Tibial nerve (tissue), 4 donors: ENCODE measurements around the gene CYP11A1. TPM values are rescaled to one million over a fixed set of nuclear protein-coding genes. Genes with fewer than 3 reads are reported as not detected.
A peak's percentile ranks its signal among the peaks of the same experiment; 100 is the strongest.

Experiments used
- DNase-seq, 2 donors: peaks; one replicate each; pipeline ENCODE4 v3.0.0-alpha.2; 2019; ENCODE audit warnings: low spot score in 2 of 2
- H3K27ac ChIP-seq, 4 donors: fragments of 200-600 bp; sonication (generic) in 3 of 4; one replicate each; pipeline ENCODE4 v1.5.1; 2017 to 2019; ENCODE audit warnings: mild to moderate bottlenecking in 1 of 4
- H3K27me3 ChIP-seq, 2 donors: fragments of 200-600 bp; sonication (generic) in 1 of 2; one replicate each; pipeline versions ENCODE4 v1.5.1 to v1.6.0; 2017 to 2019
- H3K36me3 ChIP-seq, 3 donors: fragments of 200-600 bp; sonication (generic); one replicate each; pipeline ENCODE4 v1.5.1; 2018 to 2019
- H3K4me1 ChIP-seq, 4 donors: fragments of 200-600 bp; sonication (generic) in 3 of 4; one replicate each; pipeline ENCODE4 v1.5.1; 2017 to 2019
- H3K4me3 ChIP-seq, 4 donors: fragments of 200-600 bp; sonication (generic) in 3 of 4; one replicate each; pipeline ENCODE4 v1.5.1; 2017 to 2019; ENCODE audit warnings: mild to moderate bottlenecking in 1 of 4, moderate library complexity in 1 of 4
- H3K9me3 ChIP-seq, 4 donors: fragments of 200-600 bp; sonication (generic) in 3 of 4; one replicate each; pipeline ENCODE4 v1.5.1; 2017 to 2019
- EP300 ChIP-seq, 2 donors: sonication (generic); formaldehyde crosslinking; IDR thresholded peaks; one replicate each; pipeline ENCODE4 v1.6.1; 2017; ENCODE audit warnings: antibody characterized with exemption in 2 of 2, mild to moderate bottlenecking in 1 of 2
- POLR2A ChIP-seq, 2 donors: fragments of 450-650 bp; IDR thresholded peaks; one replicate each; pipeline ENCODE4 v1.6.1; 2017; ENCODE audit warnings: antibody characterized with exemption in 2 of 2, mild to moderate bottlenecking in 2 of 2, moderate library complexity in 2 of 2
- WGBS, 2 donors: methylation state at CpG; one replicate each; pipeline ENCODE4 v1.1.5; 2018; 5-methylcytosine and 5-hydroxymethylcytosine counted together
- total RNA-seq, 4 donors: library from RNA; depleted of rRNA; stranded (reverse); fragments of >200 nt; gene quantifications; one replicate each; pipeline ENCODE4 v1.1.0, GENCODE V29; 2016
- TF ChIP-seq, protein P1 (sequence below), 5 experiments: fragments of 200-600 bp in 3 of 5; fragments of 450-650 bp in 2 of 5; sonication (generic) in 3 of 5; IDR thresholded peaks; one replicate each; pipeline ENCODE4 v1.5.1; 2016 to 2019; ENCODE audit warnings: antibody characterized with exemption in 5 of 5, mild to moderate bottlenecking in 3 of 5, moderate library complexity in 2 of 5

CYP11A1 gene
- total RNA-seq, 4 donors from 2014 or later = 2.4 to 5.7 (median 4.1) TPM

DNA sequence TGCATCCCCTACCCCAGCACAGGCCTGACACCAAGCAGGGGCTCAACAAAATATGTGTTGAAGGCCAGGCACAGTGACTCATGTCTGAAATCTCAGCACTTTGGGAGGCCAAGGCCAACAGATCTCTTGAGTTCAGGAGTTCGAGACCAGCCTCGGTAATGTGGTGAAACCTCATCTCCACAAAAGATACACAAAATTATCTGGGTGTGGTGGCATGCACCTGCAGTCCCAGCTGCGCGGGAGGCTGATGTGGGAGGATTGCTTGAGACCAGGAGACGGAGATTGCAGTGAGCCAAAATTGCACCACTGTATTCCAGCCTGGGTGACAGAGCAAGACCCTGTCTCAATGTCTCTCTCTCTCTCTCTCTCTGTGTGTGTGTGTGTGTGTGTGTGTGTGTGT lies 30.7 kb upstream of the CYP11A1 start:
- H3K27ac ChIP-seq = no peak overlapping the region
- H3K9me3 ChIP-seq = no peaks in the 10 kb centered on the region
- TF ChIP-seq, protein P1, sequence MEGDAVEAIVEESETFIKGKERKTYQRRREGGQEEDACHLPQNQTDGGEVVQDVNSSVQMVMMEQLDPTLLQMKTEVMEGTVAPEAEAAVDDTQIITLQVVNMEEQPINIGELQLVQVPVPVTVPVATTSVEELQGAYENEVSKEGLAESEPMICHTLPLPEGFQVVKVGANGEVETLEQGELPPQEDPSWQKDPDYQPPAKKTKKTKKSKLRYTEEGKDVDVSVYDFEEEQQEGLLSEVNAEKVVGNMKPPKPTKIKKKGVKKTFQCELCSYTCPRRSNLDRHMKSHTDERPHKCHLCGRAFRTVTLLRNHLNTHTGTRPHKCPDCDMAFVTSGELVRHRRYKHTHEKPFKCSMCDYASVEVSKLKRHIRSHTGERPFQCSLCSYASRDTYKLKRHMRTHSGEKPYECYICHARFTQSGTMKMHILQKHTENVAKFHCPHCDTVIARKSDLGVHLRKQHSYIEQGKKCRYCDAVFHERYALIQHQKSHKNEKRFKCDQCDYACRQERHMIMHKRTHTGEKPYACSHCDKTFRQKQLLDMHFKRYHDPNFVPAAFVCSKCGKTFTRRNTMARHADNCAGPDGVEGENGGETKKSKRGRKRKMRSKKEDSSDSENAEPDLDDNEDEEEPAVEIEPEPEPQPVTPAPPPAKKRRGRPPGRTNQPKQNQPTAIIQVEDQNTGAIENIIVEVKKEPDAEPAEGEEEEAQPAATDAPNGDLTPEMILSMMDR (IDR thresholded peaks at IDR 0.05) = no peak
- no peak for TF ChIP-seq EP300 (IDR thresholded peaks at IDR 0.05)
- TF ChIP-seq POLR2A (IDR thresholded peaks at IDR 0.05) = no peak
- H3K36me3 ChIP-seq = no peaks in the 10 kb centered on the region
- DNase-seq = no peak
- H3K4me3 ChIP-seq = no peak overlapping the region
- no peaks in the 10 kb centered on the region for H3K27me3 ChIP-seq
- peaks cover 0 to 20% (median 0%) of the 10 kb centered on the region in 4 donors for H3K4me1 ChIP-seq
- 92 to 97% methylated on average over 5 of the region's 5 CpGs for WGBS, 2 donors

DNA sequence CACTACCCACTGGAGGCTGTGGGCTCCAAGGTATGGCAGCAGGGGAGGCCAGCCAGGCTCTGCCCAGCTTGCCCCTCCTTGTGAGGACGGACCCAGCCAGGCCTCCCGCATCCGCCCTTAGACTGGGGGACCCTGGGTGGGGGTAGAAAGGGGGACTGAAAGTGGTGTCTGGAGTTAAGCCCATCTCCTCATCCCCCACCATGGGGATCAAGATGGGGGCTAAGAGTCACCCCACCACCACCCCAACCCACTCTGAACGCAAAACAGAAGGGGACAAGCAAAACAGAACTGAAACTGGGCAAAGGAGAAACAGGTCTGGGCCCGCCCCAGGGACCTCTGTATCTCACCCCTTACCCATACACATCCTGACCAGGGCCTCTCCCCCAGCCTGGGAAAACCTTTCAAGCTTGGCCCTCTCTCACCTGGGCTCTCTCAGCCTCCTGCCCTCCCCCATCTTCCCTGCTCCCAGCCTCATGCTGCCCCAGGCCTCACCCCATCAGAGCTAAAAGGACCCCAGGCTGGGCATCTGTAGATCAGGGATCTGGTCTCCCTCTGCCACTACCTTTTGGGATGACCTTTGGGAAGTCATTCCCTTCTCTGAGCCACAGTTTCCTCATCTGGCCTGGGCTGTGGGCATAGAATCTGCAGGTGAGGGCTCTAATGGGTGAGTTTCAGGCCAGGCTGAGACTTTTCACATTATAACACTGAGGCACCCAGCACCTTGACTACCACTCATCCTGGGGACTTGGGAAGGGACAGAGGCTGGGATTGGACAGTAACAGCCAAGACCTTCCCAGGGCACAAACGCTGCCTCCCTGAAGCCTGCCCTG lies 30.0 kb upstream of the CYP11A1 start:
- Histone ChIP-seq H3K27ac (peak overlapping the region in 1 of 4 donors; percentile 56), H3K4me1 (peaks cover 0 to 17% (median 2%) of the 10 kb centered on the region in 4 donors), H3K4me3 (no peak overlapping the region), H3K36me3 (no peaks in the 10 kb centered on the region), H3K9me3 (no peaks in the 10 kb centered on the region), H3K27me3 (no peaks in the 10 kb centered on the region)
- no peak for DNase-seq
- WGBS, 2 donors = 90 to 91% methylated on average over 6 of the region's 6 CpGs
- TF ChIP-seq POLR2A (IDR thresholded peaks at IDR 0.05) = no peak
- TF ChIP-seq, protein P1 (IDR thresholded peaks at IDR 0.05) = no peak
- no peak for TF ChIP-seq EP300 (IDR thresholded peaks at IDR 0.05)

DNA sequence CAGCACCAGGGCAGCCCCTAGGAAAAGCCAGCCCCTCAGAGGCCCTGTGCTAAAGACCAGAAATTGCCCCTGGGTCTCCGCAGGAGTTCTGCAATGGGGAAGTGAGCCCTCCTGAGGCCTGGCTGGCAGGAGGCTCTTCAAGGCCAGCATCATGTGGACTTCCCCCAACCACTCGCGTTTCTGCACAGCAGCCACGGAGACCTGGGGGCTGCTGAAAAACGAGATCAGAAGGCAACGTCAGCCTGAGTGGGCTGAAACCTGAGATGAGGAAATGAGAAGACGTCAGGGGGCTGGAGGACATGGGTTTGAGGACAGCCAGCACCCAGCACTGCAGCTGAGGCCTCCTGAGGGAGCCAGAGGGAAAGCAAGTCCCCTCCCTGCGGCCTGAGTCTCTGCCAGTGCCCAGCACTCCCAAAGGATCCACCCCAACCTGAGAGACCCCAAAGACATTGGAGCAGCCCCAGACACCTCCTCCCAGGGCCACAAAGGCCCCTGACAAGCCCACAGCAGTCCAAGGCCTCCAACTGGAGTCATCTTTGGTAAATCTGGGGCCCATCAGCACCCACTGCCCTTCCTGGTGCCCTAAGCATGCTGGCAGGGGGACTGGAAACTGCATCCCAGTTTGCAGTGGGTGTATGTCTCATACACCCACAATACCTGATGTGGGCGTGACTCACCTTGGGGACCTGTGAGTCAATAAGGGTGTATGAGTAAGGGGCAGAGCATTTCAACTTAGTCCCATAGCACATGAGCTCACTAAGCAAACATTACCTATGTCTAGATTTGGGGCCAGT lies 29.2 kb upstream of the CYP11A1 start:
- WGBS, 2 donors = 56 to 79% methylated on average over 8 of the region's 9 CpGs
- TF ChIP-seq, protein P1 (IDR thresholded peaks at IDR 0.05) = no peak
- TF ChIP-seq EP300 (IDR thresholded peaks at IDR 0.05) (no peak), POLR2A (IDR thresholded peaks at IDR 0.05) (no peak)
- DNase-seq = no peak
- Histone ChIP-seq H3K36me3 (no peaks in the 10 kb centered on the region), H3K27me3 (no peaks in the 10 kb centered on the region), H3K4me3 (no peak overlapping the region), H3K4me1 (peaks cover 0 to 10% (median 4%) of the 10 kb centered on the region in 4 donors), H3K9me3 (no peaks in the 10 kb centered on the region), H3K27ac (peak overlapping the region in 1 of 4 donors; percentile 56)

DNA sequence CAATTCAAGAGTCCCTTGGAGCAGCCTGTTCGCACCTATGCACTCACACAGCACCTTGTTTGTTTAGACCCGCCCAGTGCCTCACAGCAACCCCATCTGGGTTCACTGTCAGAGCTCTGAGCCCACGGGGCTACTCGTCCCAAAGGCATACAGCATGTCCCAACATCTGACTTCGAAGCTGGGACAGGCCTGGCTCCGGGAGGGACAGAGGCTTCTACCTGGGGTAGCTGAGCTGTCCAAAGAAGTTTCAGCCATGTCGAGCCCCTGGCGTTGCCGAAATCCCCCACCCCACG lies 28.6 kb upstream of the CYP11A1 start:
- Histone ChIP-seq H3K36me3 (no peaks in the 10 kb centered on the region), H3K4me1 (peaks cover 0 to 10% (median 3%) of the 10 kb centered on the region in 4 donors), H3K27ac (peak overlapping the region in 1 of 4 donors; percentile 12), H3K9me3 (no peaks in the 10 kb centered on the region), H3K4me3 (no peak overlapping the region), H3K27me3 (no peaks in the 10 kb centered on the region)
- TF ChIP-seq, protein P1 (IDR thresholded peaks at IDR 0.05) = no peak
- no peak for TF ChIP-seq EP300 (IDR thresholded peaks at IDR 0.05)
- TF ChIP-seq POLR2A (IDR thresholded peaks at IDR 0.05) = no peak
- 80 to 86% methylated on average over 10 of the region's 10 CpGs for WGBS, 2 donors
- DNase-seq = no peak
